GM18858 (cell line): ENCODE results near the gene CYP2F1.
"Not testable (repeated sequence)": the region's sequence is repeated elsewhere in the genome, so short reads cannot be mapped to it uniquely, and the experiment has no call there.

Experiments used
- ATAC-seq: cut with Tn5 transposase; IDR thresholded peaks from one replicate; pipeline ENCODE4 v1.9.1; 2021; ENCODE audit not compliant: unreplicated experiment

CYP2F1 gene, protein sequence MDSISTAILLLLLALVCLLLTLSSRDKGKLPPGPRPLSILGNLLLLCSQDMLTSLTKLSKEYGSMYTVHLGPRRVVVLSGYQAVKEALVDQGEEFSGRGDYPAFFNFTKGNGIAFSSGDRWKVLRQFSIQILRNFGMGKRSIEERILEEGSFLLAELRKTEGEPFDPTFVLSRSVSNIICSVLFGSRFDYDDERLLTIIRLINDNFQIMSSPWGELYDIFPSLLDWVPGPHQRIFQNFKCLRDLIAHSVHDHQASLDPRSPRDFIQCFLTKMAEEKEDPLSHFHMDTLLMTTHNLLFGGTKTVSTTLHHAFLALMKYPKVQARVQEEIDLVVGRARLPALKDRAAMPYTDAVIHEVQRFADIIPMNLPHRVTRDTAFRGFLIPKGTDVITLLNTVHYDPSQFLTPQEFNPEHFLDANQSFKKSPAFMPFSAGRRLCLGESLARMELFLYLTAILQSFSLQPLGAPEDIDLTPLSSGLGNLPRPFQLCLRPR

GRCh38 chr19:41114132-41114531 lies at the start of gene CYP2F1:
TSS of gene CYP2F1 (plus strand) at chr19:41114432. CDS start at chr19:41116189, 1,757 bp downstream.
- ATAC-seq = no peak

- no peak for ATAC-seq
Measured at GRCh38 chr19:41064974-41065569, 49.2 kb upstream of the CYP2F1 start.

GRCh38 chr19:41076286-41076685 lies 37.9 kb upstream of the CYP2F1 start:
- ATAC-seq = no peak

DNA sequence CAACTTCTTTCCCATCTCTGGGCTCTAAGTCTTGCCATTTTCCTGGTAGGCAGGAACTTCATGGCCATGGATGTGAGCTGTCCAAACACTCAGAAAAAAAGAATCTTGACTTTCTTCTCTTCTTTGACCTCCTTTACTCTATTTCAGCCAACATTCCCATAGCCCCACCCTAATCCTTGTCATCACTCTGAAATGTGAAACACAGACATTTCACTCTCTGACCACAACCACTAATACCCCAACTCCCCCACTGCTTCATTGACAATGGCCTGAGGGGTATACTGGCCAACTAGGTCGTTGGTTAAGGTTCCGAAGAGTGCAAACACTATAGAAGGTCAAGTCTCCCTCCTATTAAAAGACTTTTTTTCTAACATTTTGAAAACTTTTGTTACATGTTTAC lies 30.7 kb upstream of the CYP2F1 start:
- ATAC-seq = no peak

- no peak for ATAC-seq
Measured at GRCh38 chr19:41085748-41086415, 28.4 kb upstream of the CYP2F1 start.

DNA sequence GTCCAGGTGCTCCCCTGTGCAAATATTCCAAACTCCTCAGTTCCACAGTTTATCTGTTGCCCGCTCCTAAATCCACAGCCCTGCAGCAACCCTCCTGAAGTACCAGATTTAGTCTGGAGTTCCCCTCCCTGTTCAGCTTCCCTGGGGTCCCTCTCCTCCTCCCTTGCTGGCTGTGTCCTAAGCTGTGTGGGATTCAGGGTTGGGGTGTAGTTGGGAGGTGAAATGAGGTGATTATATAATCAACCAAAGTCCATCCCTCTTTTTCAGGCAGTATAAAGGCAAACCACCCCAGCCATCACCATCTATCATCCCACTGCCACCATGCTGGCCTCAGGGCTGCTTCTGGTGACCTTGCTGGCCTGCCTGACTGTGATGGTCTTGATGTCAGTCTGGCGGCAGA lies 26.1 kb upstream of the CYP2F1 start, which contains the start of gene CYP2A13:
CYP2A13 (plus strand) TSS at position 301 of the 400 bp plus-strand sequence; CDS start at position 322, 21 bp downstream.
- ATAC-seq = no peak

- no peak for ATAC-seq
Measured at GRCh38 chr19:41089959-41090358, 24.3 kb upstream of the CYP2F1 start.

GRCh38 chr19:41095703-41096102 lies 18.5 kb upstream of the CYP2F1 start:
- no peak for ATAC-seq

- no peak for ATAC-seq
Measured at GRCh38 chr19:41096353-41096752, 17.9 kb upstream of the CYP2F1 start.

DNA sequence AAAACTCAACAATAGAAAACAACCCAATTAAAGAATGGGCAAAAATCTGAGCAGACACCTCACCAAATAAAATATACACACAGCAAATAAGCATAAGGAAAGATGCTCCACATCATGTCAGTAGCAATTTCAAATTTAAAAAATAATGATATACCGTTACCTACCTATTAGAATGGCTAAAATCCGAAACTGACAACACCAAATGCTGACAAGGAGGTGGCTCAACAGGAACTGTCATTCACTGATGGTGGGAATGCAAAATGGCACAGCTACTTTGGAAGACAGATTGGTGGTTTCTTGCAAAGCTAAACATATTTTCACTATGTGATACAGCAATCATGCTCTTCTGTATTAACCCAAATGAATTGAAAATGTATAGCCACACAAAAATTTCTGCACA lies 16.9 kb upstream of the CYP2F1 start:
- ATAC-seq = no peak

DNA sequence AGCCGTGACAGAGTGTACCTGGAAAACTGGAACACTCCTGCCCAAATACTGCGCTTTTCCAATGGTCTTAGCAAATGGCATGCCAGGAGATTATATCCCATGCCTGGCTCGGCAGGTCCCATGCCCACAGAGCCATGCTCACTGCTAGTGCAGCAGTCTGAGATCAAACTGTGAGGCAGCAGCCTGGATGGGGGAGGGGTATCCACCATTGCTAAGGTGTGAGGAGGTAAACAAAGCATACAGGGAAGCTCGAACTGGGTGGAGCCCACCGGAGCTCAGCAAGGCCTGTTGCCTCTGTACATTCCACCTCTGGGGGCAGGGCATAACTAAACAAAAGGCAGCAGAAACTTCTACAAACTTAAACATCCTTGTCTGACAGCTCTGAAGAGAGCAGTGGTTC lies 15.5 kb upstream of the CYP2F1 start:
- ATAC-seq = no peak

GRCh38 chr19:41102210-41102609 lies 12.0 kb upstream of the CYP2F1 start:
- not testable (repeated sequence) for ATAC-seq

DNA sequence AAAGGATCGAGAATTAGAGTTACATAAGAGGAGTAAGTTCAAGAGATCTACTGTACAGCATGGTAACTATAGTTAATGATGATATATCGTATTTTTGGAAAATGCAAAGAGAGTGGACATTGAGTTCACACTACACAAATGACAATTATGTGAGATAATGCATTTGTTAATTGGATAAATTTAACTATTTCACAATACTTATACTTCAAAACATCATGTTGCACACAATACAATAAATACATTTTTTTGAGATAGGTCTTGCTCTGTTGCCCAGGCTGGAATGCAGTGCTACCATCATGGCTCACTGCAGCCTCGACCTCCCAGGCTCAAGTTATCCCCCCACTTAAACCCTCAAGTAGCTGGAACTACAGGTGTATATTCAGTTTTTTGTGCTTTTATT lies 8.1 kb upstream of the CYP2F1 start:
- ATAC-seq = no peak

DNA sequence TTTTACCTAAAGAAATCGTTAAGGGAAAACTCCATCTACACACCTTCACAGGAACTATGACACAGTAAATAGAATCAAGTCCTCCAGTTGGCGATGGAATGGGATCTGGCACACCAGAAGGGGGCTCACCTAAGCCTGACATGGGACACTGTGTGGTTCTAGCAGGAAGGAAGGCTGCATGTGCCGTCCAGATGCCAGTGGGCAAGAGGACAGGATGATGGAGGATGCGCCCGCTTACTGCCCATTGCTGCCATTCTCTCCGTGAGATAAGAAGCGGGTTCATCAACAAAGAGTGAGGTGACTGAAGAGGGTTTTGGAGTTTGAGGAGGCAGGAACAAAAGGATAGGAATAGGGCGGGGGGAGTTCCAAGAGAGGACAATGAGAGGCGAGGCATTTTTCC lies 2.9 kb upstream of the CYP2F1 start:
- no peak for ATAC-seq

DNA sequence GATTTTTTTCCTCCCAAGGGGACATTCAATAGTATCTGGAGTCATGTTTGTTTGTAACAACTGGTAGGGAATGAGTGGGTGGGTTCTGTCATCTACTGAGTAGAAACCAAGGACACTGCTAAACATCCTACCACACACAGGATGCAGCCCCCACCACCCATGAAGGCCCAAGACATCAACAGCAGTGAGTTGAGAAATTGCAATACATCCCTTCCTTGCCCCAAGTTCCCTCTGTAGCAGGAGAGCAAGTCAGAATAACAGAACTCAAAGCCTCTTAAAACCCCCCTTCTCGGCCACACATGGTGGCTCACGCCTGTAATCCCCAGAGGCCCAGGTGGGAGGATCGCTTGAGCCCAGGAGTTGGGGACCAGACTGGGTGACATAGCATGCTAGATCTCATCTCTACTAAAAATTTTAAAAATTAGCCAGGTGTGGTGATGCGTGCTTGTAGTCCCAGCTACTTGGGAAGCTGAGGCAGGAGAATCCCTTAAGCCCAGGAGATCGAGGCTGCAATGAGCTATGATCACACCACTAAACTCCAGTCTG lies 2.4 kb upstream of the CYP2F1 start:
- ATAC-seq = no peak

GRCh38 chr19:41112728-41113290 lies 1.4 kb upstream of the CYP2F1 start:
- no peak for ATAC-seq

DNA sequence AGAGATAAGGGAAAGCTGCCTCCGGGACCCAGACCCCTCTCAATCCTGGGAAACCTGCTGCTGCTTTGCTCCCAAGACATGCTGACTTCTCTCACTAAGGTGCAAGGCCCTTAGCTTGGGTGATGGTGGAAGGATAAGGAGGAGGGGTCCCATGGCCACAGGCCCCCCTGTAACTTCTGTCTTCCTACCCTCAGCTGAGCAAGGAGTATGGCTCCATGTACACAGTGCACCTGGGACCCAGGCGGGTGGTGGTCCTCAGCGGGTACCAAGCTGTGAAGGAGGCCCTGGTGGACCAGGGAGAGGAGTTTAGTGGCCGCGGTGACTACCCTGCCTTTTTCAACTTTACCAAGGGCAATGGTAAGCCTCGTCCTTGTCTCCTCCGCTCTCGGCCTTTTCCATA lies 2.0 kb downstream of the CYP2F1 start:
- no peak for ATAC-seq

- ATAC-seq = not testable (repeated sequence)
Measured at GRCh38 chr19:41120929-41121911, 7.0 kb downstream of the CYP2F1 start.

DNA sequence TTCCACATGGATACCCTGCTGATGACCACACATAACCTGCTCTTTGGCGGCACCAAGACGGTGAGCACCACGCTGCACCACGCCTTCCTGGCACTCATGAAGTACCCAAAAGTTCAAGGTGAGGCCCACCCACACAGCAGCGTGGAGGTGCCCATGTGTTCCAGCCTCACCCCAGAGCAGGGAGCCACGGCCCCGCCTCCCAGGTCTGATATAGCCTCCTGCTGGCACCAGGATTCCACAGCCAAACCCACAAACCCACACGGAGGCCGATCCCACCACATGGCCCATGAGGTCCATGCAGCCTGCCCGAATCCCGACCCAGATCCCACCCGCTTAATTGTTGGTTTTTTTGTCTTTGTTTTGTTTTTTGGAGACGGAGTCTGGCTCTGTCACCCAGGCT lies 8.6 kb downstream of the CYP2F1 start:
- not testable (repeated sequence) for ATAC-seq

DNA sequence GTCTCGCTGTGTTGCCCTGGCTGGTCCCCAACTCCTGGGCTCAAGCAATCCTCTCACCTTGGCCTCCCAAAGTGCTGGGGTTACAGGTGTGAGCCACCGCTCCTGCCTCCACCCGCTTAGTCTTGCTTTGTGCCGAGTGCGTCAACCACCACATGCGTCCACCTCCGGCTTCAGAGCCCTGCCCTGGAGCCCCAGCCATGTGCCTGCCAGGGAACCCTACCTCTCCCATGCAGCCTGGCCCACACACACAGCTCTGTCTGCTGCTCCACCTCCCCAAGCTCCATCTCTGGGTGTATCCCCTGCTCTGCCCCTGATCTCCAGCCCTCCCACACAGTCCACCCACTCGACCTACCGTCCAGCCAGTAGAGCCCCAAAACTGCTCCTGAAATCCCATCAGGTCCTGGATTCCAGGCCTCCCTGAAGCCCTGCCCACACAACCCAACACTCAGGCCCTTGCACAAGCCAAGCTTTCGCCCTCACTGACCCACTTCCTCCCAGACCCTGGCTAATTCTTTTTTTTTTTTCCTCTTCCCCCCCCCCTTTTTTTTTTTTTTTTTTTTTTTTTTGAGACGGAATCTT lies 9.6 kb downstream of the CYP2F1 start:
- ATAC-seq = no peak
